NOMO-1 (cell line): Measurements from ENCODE around the gene NT5DC3.

Source experiments
- DNase-seq, 2 experiments: peaks; one replicate each; lab custom pipeline; 2025; ENCODE audit not compliant: unreplicated experiment in 2 of 2; lab: John Stamatoyannopoulos, UW

Gene NT5DC3

GRCh38 chr12:103756443-103756842 is 84.6 kb downstream of the NT5DC3 start:
- DNase-seq: no peak

- DNase-seq: no peak
Measured at GRCh38 chr12:103755425-103755824, 85.6 kb downstream of the NT5DC3 start.

- no peak for DNase-seq
Measured at GRCh38 chr12:103751600-103751999, 89.4 kb downstream of the NT5DC3 start.

GRCh38 chr12:103751171-103751570 is 89.9 kb downstream of the NT5DC3 start:
- DNase-seq: no peak

GRCh38 chr12:103748875-103749274 is 92.2 kb downstream of the NT5DC3 start:
- no peak for DNase-seq

DNA sequence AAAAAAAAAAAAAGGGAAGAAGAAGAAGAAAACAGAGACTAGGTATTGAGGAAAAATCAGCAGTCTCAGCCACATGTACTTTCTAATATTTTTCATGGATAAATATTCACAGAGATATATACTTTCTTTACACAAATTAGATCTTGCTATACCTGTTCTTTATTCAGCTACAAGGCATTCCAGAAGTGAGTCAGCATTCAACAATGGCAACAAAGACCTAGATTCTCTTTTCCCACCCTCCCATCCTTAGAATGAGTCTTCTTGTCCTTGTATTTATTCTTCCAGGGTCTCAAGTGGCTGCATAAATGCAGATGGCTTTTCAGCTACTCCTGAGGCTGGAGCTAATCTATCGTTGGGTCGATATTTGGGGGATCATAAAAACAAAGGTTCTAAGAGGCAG is 93.0 kb downstream of the NT5DC3 start:
- no peak for DNase-seq

GRCh38 chr12:103745962-103746361 is 95.1 kb downstream of the NT5DC3 start:
- DNase-seq: no peak

- no peak for DNase-seq
Measured at GRCh38 chr12:103743788-103744187, 97.2 kb downstream of the NT5DC3 start.

- DNase-seq: no peak
Measured at GRCh38 chr12:103742349-103742932, 98.6 kb downstream of the NT5DC3 start.

DNA sequence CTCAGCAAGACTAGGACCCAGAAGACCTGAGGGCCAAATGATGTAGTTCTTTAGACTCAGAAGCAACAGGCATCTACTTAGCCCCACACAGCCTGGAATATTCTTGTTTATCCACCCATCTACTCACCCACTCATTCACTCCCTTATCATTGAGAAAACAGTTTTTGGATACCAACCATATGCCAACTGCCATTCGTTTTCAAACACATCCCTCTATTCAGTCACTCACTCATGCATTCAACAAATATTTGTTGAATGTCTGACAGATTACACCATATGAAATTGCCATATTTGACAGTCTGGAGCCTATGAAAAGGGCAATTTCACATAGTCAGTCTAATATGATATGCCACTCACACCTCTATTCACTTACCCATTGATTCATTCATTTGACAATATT is 103.2 kb downstream of the NT5DC3 start:
- no peak for DNase-seq

GRCh38 chr12:103736572-103736971 is 104.5 kb downstream of the NT5DC3 start:
- no peak for DNase-seq

- DNase-seq: no peak
Measured at GRCh38 chr12:103735291-103735690, 105.7 kb downstream of the NT5DC3 start.

- DNase-seq: no peak
Measured at GRCh38 chr12:103734863-103735262, 106.2 kb downstream of the NT5DC3 start.

DNA sequence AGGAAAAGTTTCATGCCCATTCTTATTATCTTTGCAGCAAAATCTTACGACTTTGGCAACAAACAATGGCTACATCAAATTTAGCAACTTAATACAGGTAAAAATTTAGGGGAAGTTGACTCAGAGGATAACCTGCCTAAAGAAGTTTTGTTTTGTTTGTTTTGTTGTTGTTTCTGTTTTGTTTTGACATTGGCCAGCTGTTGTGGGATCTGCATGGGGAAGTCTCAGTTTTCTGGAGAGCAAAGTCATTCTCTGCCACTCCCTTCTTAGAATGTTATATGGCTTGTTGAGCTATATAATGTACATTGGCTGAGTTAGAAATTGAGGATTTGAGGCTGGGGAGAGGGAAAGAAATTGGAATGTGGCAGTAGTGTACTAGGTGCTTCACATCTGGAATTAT is 109.5 kb downstream of the NT5DC3 start:
- DNase-seq: no peak

- no peak for DNase-seq
Measured at GRCh38 chr12:103729499-103729898, 111.5 kb downstream of the NT5DC3 start.

DNA sequence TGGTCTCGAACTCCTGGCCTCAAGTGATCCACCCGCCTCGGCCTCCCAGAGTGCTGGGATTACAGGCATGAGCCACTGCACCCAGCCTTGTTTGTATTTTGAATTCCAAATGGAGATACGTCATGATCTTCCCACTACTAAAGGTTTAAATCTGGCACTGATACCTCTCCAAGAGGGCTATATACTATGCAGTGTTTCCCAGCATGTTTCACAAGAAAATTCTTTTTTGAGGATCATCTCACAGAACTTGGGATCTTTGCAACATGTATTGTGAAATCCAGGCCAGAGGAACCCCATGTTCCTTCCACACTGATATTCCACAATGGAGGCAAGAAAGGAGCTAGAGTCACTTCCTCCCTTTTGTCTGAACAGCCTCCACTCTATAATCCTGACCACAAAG is 112.7 kb downstream of the NT5DC3 start:
- DNase-seq: no peak

GRCh38 chr12:103727638-103728037 is 113.4 kb downstream of the NT5DC3 start:
- DNase-seq: no peak

GRCh38 chr12:103725398-103725797 is 115.6 kb downstream of the NT5DC3 start:
- DNase-seq: no peak
